Measurements from ENCODE around the gene RND1.

Gene RND1

DNA sequence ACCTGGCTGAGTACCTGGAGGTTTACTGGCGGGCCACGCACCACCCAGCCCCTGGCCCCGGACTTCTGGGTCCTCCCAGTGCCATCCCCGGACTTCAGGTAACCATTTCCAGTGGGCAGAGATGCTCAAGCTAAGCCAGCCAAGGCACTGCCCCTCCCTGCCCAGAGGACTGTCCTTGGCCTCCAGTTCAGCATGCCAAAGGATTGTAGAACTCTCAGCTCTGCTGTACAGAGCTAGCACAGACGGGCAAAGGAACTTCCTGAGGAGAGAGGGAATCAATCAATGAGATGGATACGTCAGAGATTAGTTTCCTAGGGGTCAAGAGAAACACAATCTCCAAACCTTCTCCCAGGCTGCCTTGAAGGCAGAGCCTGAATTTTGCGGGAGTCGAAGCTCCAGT, 38.6 kb downstream of the RND1 start:
- Histone ChIP-seq H3K4me1 (ENCODE audit: control insufficient read depth, insufficient read depth, low read length) (no peaks in the 10 kb centered on the region), H3K9me3 (ENCODE audit: control insufficient read depth, insufficient read depth, low read length) (no peaks in the 10 kb centered on the region), H3K36me3 (ENCODE audit: control insufficient read depth, insufficient read depth, low read length) (peaks cover 50% of the 10 kb centered on the region), H3K27ac (ENCODE audit: low read depth, low read length) (no peak overlapping the region), H3K9ac (ENCODE audit: low read depth, low read length) (no peak overlapping the region), H3K27me3 (ENCODE audit: control insufficient read depth, insufficient read depth, low read length) (no peaks in the 10 kb centered on the region), H3K4me3 (ENCODE audit: low read depth, low read length) (no peak overlapping the region)

- H3K4me1 ChIP-seq (ENCODE audit: control insufficient read depth, insufficient read depth, low read length): no peaks in the 10 kb centered on the region
- H3K36me3 ChIP-seq (ENCODE audit: control insufficient read depth, insufficient read depth, low read length): peaks cover 43% of the 10 kb centered on the region
- H3K9ac ChIP-seq (ENCODE audit: low read depth, low read length): no peak overlapping the region
- no peaks in the 10 kb centered on the region for H3K9me3 ChIP-seq (ENCODE audit: control insufficient read depth, insufficient read depth, low read length)
- H3K27ac ChIP-seq (ENCODE audit: low read depth, low read length): no peak overlapping the region
- no peaks in the 10 kb centered on the region for H3K27me3 ChIP-seq (ENCODE audit: control insufficient read depth, insufficient read depth, low read length)
- no peak overlapping the region for H3K4me3 ChIP-seq (ENCODE audit: low read depth, low read length)
Observed at GRCh38 chr12:48826209-48826855, 39.3 kb downstream of the RND1 start.

GRCh38 chr12:48824905-48825304, 40.8 kb downstream of the RND1 start:
- no peak overlapping the region for H3K9ac ChIP-seq (ENCODE audit: low read depth, low read length)
- no peak overlapping the region for H3K27ac ChIP-seq (ENCODE audit: low read depth, low read length)
- H3K36me3 ChIP-seq (ENCODE audit: control insufficient read depth, insufficient read depth, low read length): peaks cover 29% of the 10 kb centered on the region
- no peaks in the 10 kb centered on the region for H3K9me3 ChIP-seq (ENCODE audit: control insufficient read depth, insufficient read depth, low read length)
- no peak overlapping the region for H3K4me3 ChIP-seq (ENCODE audit: low read depth, low read length)
- no peaks in the 10 kb centered on the region for H3K4me1 ChIP-seq (ENCODE audit: control insufficient read depth, insufficient read depth, low read length)
- peaks cover 3% of the 10 kb centered on the region; the same call in 1 of the 2 replicates for H3K27me3 ChIP-seq (ENCODE audit: control insufficient read depth, insufficient read depth, low read length)

DNA sequence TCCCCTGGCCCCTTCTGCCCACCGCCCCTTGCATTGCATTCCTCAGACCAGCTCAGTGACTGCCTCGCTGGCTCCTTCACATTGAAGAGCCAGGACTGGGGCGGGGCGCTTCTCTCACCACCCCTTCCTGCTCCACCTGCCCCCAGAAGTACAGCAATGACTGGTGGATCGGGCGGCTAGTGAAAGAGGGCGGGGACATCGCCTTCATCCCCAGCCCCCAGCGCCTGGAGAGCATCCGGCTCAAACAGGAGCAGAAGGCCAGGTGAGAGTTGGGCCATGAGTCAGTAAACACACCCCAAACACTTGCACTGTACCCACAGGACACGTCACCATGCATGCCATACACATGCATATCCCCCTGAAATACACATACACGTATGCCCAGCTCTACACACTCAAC, 41.6 kb downstream of the RND1 start:
- Histone ChIP-seq H3K9me3 (ENCODE audit: control insufficient read depth, insufficient read depth, low read length) (no peaks in the 10 kb centered on the region), H3K9ac (ENCODE audit: low read depth, low read length) (no peak overlapping the region), H3K4me3 (ENCODE audit: low read depth, low read length) (no peak overlapping the region), H3K4me1 (ENCODE audit: control insufficient read depth, insufficient read depth, low read length) (peaks cover 5% of the 10 kb centered on the region), H3K27me3 (ENCODE audit: control insufficient read depth, insufficient read depth, low read length) (peaks cover 11% of the 10 kb centered on the region), H3K36me3 (ENCODE audit: control insufficient read depth, insufficient read depth, low read length) (peaks cover 21% of the 10 kb centered on the region), H3K27ac (ENCODE audit: low read depth, low read length) (no peak overlapping the region)

- Histone ChIP-seq H3K27me3 (ENCODE audit: control insufficient read depth, insufficient read depth, low read length) (peaks cover 13% of the 10 kb centered on the region), H3K36me3 (ENCODE audit: control insufficient read depth, insufficient read depth, low read length) (peaks cover 13% of the 10 kb centered on the region), H3K27ac (ENCODE audit: low read depth, low read length) (no peak overlapping the region), H3K9ac (ENCODE audit: low read depth, low read length) (no peak overlapping the region), H3K4me1 (ENCODE audit: control insufficient read depth, insufficient read depth, low read length) (peaks cover 6% of the 10 kb centered on the region), H3K4me3 (ENCODE audit: low read depth, low read length) (no peak overlapping the region), H3K9me3 (ENCODE audit: control insufficient read depth, insufficient read depth, low read length) (no peaks in the 10 kb centered on the region)
Observed at GRCh38 chr12:48823281-48823680, 42.4 kb downstream of the RND1 start.

- H3K4me1 ChIP-seq (ENCODE audit: control insufficient read depth, insufficient read depth, low read length): peaks cover 7% of the 10 kb centered on the region
- no peak overlapping the region for H3K27ac ChIP-seq (ENCODE audit: low read depth, low read length)
- peaks cover 8% of the 10 kb centered on the region for H3K36me3 ChIP-seq (ENCODE audit: control insufficient read depth, insufficient read depth, low read length)
- no peak overlapping the region for H3K4me3 ChIP-seq (ENCODE audit: low read depth, low read length)
- H3K9ac ChIP-seq (ENCODE audit: low read depth, low read length): no peak overlapping the region
- no peaks in the 10 kb centered on the region for H3K9me3 ChIP-seq (ENCODE audit: control insufficient read depth, insufficient read depth, low read length)
- H3K27me3 ChIP-seq (ENCODE audit: control insufficient read depth, insufficient read depth, low read length): peaks cover 17% of the 10 kb centered on the region
Observed at GRCh38 chr12:48822711-48823110, 43.0 kb downstream of the RND1 start.

- Histone ChIP-seq H3K4me1 (ENCODE audit: control insufficient read depth, insufficient read depth, low read length) (peaks cover 9% of the 10 kb centered on the region), H3K9me3 (ENCODE audit: control insufficient read depth, insufficient read depth, low read length) (no peaks in the 10 kb centered on the region), H3K27ac (ENCODE audit: low read depth, low read length) (no peak overlapping the region), H3K36me3 (ENCODE audit: control insufficient read depth, insufficient read depth, low read length) (peaks cover 4% of the 10 kb centered on the region; the same call in 1 of the 2 replicates), H3K9ac (ENCODE audit: low read depth, low read length) (no peak overlapping the region), H3K4me3 (ENCODE audit: low read depth, low read length) (no peak overlapping the region), H3K27me3 (ENCODE audit: control insufficient read depth, insufficient read depth, low read length) (peaks cover 22% of the 10 kb centered on the region)
Observed at GRCh38 chr12:48822139-48822538, 43.5 kb downstream of the RND1 start.

DNA sequence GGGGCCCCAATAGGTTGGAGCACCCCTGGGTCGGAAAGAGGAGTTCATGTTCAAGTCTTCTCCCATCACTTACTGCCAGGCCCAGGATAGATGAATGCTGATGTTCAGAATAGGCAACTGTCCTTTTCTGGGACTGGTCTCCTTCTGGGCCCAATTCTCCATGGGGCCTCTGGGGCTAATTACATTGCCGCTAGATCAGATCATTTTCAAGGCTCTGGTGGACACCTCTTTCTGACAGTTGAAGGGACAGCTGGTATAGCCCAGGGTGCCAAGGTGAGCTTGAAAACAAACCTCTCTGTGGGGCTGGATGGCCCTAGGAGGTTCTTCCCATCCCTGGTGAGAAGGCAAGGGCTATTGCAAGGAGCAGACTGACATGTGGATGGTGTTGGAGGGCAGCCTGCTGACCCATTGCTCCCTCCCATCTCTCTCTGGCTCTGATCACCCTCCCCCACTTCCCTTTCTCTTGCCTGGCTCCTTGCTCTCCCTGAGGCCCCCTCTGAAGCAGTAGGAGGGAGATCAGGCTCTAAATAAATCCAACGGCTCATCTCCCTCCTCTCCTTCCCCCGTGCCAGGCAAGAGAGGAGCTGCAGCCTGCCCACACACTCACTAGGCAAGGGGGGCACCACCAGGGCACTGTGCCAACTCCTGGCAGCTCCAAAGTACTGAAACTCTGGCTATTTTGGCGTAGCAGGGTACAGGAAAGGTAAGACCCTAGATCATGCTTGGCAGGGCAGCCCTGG, 45.5 kb downstream of the RND1 start:
- no peak overlapping the region for H3K9ac ChIP-seq (ENCODE audit: low read depth, low read length)
- H3K36me3 ChIP-seq (ENCODE audit: control insufficient read depth, insufficient read depth, low read length): no peaks in the 10 kb centered on the region
- H3K27me3 ChIP-seq (ENCODE audit: control insufficient read depth, insufficient read depth, low read length): peaks cover 38% of the 10 kb centered on the region

GRCh38 chr12:48818831-48819590, 46.7 kb downstream of the RND1 start:
- H3K4me3 ChIP-seq (ENCODE audit: low read depth, low read length): peak overlapping the region; percentile 67
- H3K4me1 ChIP-seq (ENCODE audit: control insufficient read depth, insufficient read depth, low read length): peaks cover 13% of the 10 kb centered on the region
- H3K9me3 ChIP-seq (ENCODE audit: control insufficient read depth, insufficient read depth, low read length): no peaks in the 10 kb centered on the region
- H3K9ac ChIP-seq (ENCODE audit: low read depth, low read length): no peak overlapping the region
- H3K27me3 ChIP-seq (ENCODE audit: control insufficient read depth, insufficient read depth, low read length): peaks cover 38% of the 10 kb centered on the region
- H3K36me3 ChIP-seq (ENCODE audit: control insufficient read depth, insufficient read depth, low read length): no peaks in the 10 kb centered on the region
- H3K27ac ChIP-seq (ENCODE audit: low read depth, low read length): peak overlapping the region; percentile 56

More for the DNA sequence above, 45.5 kb downstream of the RND1 start:
- H3K4me1 ChIP-seq (ENCODE audit: control insufficient read depth, insufficient read depth, low read length): peaks cover 13% of the 10 kb centered on the region
- no peak overlapping the region for H3K27ac ChIP-seq (ENCODE audit: low read depth, low read length)
- no peaks in the 10 kb centered on the region for H3K9me3 ChIP-seq (ENCODE audit: control insufficient read depth, insufficient read depth, low read length)
- H3K4me3 ChIP-seq (ENCODE audit: low read depth, low read length): no peak overlapping the region

- Histone ChIP-seq H3K4me3 (ENCODE audit: low read depth, low read length) (peak within 1 kb of the TSS; percentile 67), H3K36me3 (ENCODE audit: control insufficient read depth, insufficient read depth, low read length) (no peaks in the 10 kb centered on the region), H3K4me1 (ENCODE audit: control insufficient read depth, insufficient read depth, low read length) (peaks cover 13% of the 10 kb centered on the region), H3K27me3 (ENCODE audit: control insufficient read depth, insufficient read depth, low read length) (peaks cover 38% of the 10 kb centered on the region), H3K9me3 (ENCODE audit: control insufficient read depth, insufficient read depth, low read length) (no peaks in the 10 kb centered on the region), H3K9ac (ENCODE audit: low read depth, low read length) (no peak within 1 kb of the TSS), H3K27ac (ENCODE audit: low read depth, low read length) (peak within 1 kb of the TSS; percentile 56)
Observed at GRCh38 chr12:48817873-48818830, 47.5 kb downstream of the RND1 start, which contains the start of gene CACNB3. TSS of gene CACNB3 (plus strand) at chr12:48818496. CDS start at chr12:48818930, 434 bp downstream.

All from HUES48 (cell line).